Stomach (tissue), 9 donors: ENCODE measurements around the gene TOR1B. TPM values are rescaled to one million over a fixed set of nuclear protein-coding genes. Genes with fewer than 3 reads are reported as not detected.
"Not testable (repeated sequence)": the region's sequence is repeated elsewhere in the genome, so short reads cannot be mapped to it uniquely, and the experiment has no call there.

ENCODE experiments used
- DNase-seq, 2 donors: peaks; one replicate each; pipeline versions ENCODE4 v3.0.0 to v3.0.0-alpha.2; 2013 to 2019
- H3K27ac ChIP-seq, 5 donors: fragments of 200-600 bp in 4 of 5; sonication (generic) in 4 of 5; one replicate each; pipeline ENCODE4 v1.5.1; 2013 to 2019; ENCODE audit warnings: mild to moderate bottlenecking in 1 of 5, moderate library complexity in 1 of 5
- H3K27me3 ChIP-seq, 3 donors: fragments of 200-600 bp; sonication (generic); one replicate each; pipeline ENCODE4 v1.5.1; 2017 to 2019; ENCODE audit warnings: mixed run types in 1 of 3
- H3K36me3 ChIP-seq, 4 donors: fragments of 200-600 bp; sonication (generic); 1 replicate in 3 of 4; 2 replicates in 1 of 4; pipeline ENCODE4 v1.5.1; 2016 to 2019
- H3K4me1 ChIP-seq, 4 donors: fragments of 200-600 bp; sonication (generic); one replicate each; pipeline ENCODE4 v1.5.1; 2016 to 2019
- H3K4me3 ChIP-seq, 4 donors: fragments of 200-600 bp; sonication (generic) in 3 of 4; one replicate each; pipeline ENCODE4 v1.5.1; 2016 to 2019; ENCODE audit warnings: mild to moderate bottlenecking in 1 of 4
- H3K9me3 ChIP-seq, 4 donors: fragments of 200-600 bp; sonication (generic); one replicate each; pipeline ENCODE4 v1.5.1; 2016 to 2019
- CTCF ChIP-seq, 7 experiments: fragments of 450-650 bp in 4 of 7; fragments of 200-600 bp in 3 of 7; sonication (generic) in 3 of 7; IDR thresholded peaks; one replicate each; pipeline ENCODE4 v1.5.1; 2016 to 2019; ENCODE audit warnings: antibody characterized with exemption in 7 of 7, control low read depth in 2 of 7, mild to moderate bottlenecking in 1 of 7
- EP300 ChIP-seq: sonication (generic); formaldehyde crosslinking; IDR thresholded peaks from one replicate; pipeline ENCODE4 v1.6.1; 2017; ENCODE audit warnings: antibody characterized with exemption
- POLR2A ChIP-seq, 4 donors: fragments of 450-650 bp; IDR thresholded peaks; one replicate each; pipeline ENCODE4 v1.6.1; 2016; ENCODE audit warnings: antibody characterized with exemption in 4 of 4, control low read depth in 2 of 4, mild to moderate bottlenecking in 1 of 4, moderate library complexity in 1 of 4
- POLR2AphosphoS5 ChIP-seq, 3 donors: sonication (generic); formaldehyde crosslinking; IDR thresholded peaks; one replicate each; pipeline ENCODE4 v1.6.1; 2016; ENCODE audit warnings: antibody characterized with exemption in 3 of 3
- WGBS, 5 donors: extraction: QIAGEN DNeasy Blood & Tissue Kit in 3 of 5; methylation state at CpG; one replicate each; pipeline versions ENCODE4 v1.1.5 to v1.1.7; 2013 to 2018; 5-methylcytosine and 5-hydroxymethylcytosine counted together
- intact Hi-C: fragments of 100-400 bp; cut with DNase I; formaldehyde crosslinking; loops from one replicate; pipeline ENCODE4 v1.15.1; 2023; ENCODE audit warnings: low total_unique reads
- polyA plus RNA-seq, 3 donors: library from polyadenylated mRNA; stranded (reverse); fragments of 200-250 nt; gene quantifications; one replicate each; pipeline ENCODE4 v1.2.3, GENCODE V29; 2013
- total RNA-seq, 5 donors: library from RNA; depleted of rRNA; stranded (reverse); fragments of >200 nt; gene quantifications; one replicate each; pipeline versions ENCODE4 v1.1.0 to v1.2.3, GENCODE V29; 2014 to 2016
- donor health status: healthy with polysubstance abuse.
- donor health status: Bipolar disorder and iron deficiency.
- donor health status: healthy.

TOR1B gene
- total and polyA plus RNA-seq, 8 donors, result 4.7 to 151 (median 17.8) TPM

DNA sequence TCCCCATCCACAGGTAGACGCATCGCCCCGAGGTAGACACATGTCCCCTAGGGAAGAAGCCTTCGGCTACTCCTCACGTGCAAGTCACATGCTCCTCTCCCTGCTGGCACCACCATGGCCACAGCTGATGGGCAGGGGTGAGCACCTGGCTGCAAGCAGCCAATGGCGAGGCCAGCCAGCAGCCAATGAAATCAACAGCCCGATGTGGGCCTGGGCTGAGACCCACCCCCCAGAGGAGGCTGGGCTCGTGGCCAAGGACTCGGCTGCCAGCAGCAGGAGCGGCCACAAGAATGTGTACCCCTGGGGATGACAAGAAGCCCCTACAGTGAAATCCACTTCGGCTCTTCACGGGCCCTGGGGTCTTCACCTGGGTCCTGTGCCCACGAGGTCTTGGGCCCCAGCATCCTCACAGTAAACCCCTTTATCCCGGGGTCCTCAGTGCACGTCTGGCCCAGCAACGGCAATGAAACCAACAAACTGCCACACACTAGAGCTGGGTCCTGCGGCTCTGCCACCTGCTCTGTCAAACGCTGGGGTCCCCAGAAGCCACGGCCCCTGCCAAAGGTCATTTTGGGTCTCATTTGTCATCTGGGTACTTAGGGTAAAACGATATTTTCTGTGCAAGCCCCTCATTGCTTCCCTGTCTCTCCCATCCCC lies 28.1 kb upstream of the TOR1B start:
- peak in 1 of 2 donors; percentile 28 for DNase-seq
- no peak overlapping the region for H3K4me3 ChIP-seq
- peaks cover 0 to 3% (median 0%) of the 10 kb centered on the region in 3 donors for H3K27me3 ChIP-seq
- WGBS, 5 donors, result 68 to 74% (median 73%) methylated on average over 16 to 20 of the region's 20 CpGs
- no peaks in the 10 kb centered on the region for H3K36me3 ChIP-seq
- intact Hi-C loops, result no loop called here
- TF ChIP-seq EP300 (no peak), POLR2AphosphoS5 (IDR thresholded peaks at IDR 0.05) (no peak), CTCF (IDR thresholded peaks at IDR 0.05) (no peak), POLR2A (IDR thresholded peaks at IDR 0.05) (no peak)
- peaks cover 11 to 49% (median 16%) of the 10 kb centered on the region in 4 donors for H3K4me1 ChIP-seq
- peak overlapping the region in 1 of 5 donors; percentile 83 for H3K27ac ChIP-seq
- H3K9me3 ChIP-seq, result no peaks in the 10 kb centered on the region

GRCh38 chr9:129775448-129775798 lies 27.6 kb upstream of the TOR1B start:
- 49 to 63% (median 63%) methylated on average over 2 of the region's 2 CpGs for WGBS, 5 donors
- no peak for TF ChIP-seq POLR2AphosphoS5 (IDR thresholded peaks at IDR 0.05)
- intact Hi-C loops, result no loop called here

GRCh38 chr9:129776096-129776495 lies 26.9 kb upstream of the TOR1B start:
- Histone ChIP-seq H3K4me1 (peaks cover 11 to 49% (median 16%) of the 10 kb centered on the region in 4 donors), H3K27ac (peak overlapping the region in 2 of 5 donors; percentile 79 to 83)
- H3K27me3 ChIP-seq, H3K36me3 ChIP-seq, intact Hi-C loops, DNase-seq, H3K4me3 ChIP-seq, H3K9me3 ChIP-seq: not testable (repeated sequence)
- 83 to 95% (median 91%) methylated on average over 4 of the region's 4 CpGs for WGBS, 5 donors

More at GRCh38 chr9:129775448-129775798, 27.6 kb upstream of the TOR1B start:
- Histone ChIP-seq H3K27me3 (peaks cover 0 to 3% (median 0%) of the 10 kb centered on the region in 3 donors), H3K27ac (peak overlapping the region in 1 of 5 donors; percentile 83), H3K4me1 (peaks cover 11 to 49% (median 16%) of the 10 kb centered on the region in 4 donors), H3K36me3 (no peaks in the 10 kb centered on the region), H3K9me3 (no peaks in the 10 kb centered on the region), H3K4me3 (no peak overlapping the region)
- no peak for DNase-seq

DNA sequence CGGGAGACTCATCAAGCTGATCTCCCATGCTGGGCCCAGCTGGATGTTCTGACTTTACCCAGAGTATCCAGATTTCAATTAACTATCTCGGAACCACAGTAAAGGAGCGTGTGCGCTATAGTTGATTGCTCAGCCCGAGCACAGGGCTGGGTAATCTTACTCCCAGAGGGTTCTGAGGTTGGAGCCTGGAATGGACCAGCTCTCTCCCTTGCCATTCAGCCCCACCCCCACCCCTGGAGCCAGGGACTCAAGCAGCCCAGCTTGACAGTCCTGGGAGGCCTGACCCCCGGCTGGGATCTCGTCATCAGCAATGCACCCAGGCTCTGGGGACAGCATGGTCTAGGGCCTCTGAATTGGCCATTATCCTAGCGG lies 26.4 kb upstream of the TOR1B start:
- Histone ChIP-seq H3K36me3 (no peaks in the 10 kb centered on the region), H3K4me3 (no peak overlapping the region), H3K27ac (peak overlapping the region; percentile 35 to 83 (median 79)), H3K9me3 (no peaks in the 10 kb centered on the region), H3K4me1 (peaks cover 11 to 49% (median 16%) of the 10 kb centered on the region in 4 donors), H3K27me3 (peaks cover 0 to 3% (median 0%) of the 10 kb centered on the region in 3 donors)
- DNase-seq, result peak in 1 of 2 donors; percentile 41
- TF ChIP-seq EP300 (no peak), POLR2AphosphoS5 (IDR thresholded peaks at IDR 0.05) (no peak), CTCF (IDR thresholded peaks at IDR 0.05) (no peak), POLR2A (IDR thresholded peaks at IDR 0.05) (no peak)
- intact Hi-C loops, result no loop called here
- WGBS, 5 donors, result 66 to 75% (median 72%) methylated on average over 5 to 8 of the region's 8 CpGs

- intact Hi-C loops, result no loop called here
- TF ChIP-seq POLR2AphosphoS5 (IDR thresholded peaks at IDR 0.05) (peak in 2 of 3 donors; percentile 21 to 66), POLR2A (IDR thresholded peaks at IDR 0.05) (no peak), EP300 (no peak)
These were observed 25.8 kb upstream of the TOR1B start for GRCh38 chr9:129776938-129777768.

More at GRCh38 chr9:129776938-129777768, 25.8 kb upstream of the TOR1B start:
- Histone ChIP-seq H3K4me3 (peak overlapping the region in 1 of 4 donors; percentile 6), H3K4me1 (peaks cover 11 to 49% (median 16%) of the 10 kb centered on the region in 4 donors), H3K27ac (peak overlapping the region; percentile 61 to 83 (median 79)), H3K27me3 (peaks cover 0 to 3% (median 0%) of the 10 kb centered on the region in 3 donors), H3K9me3 (no peaks in the 10 kb centered on the region), H3K36me3 (no peaks in the 10 kb centered on the region)
- 7 to 33% (median 24%) methylated on average over 7 to 16 of the region's 16 CpGs for WGBS, 5 donors
- peak; percentile 86 to 96 for DNase-seq
